ENCODE data around the gene ULK4. TPM values are rescaled to one million over a fixed set of nuclear protein-coding genes. Genes with fewer than 3 reads are reported as not detected.

Gene ULK4
- total RNA-seq, 1 experiment from 2014 or later = 8.7 TPM

DNA sequence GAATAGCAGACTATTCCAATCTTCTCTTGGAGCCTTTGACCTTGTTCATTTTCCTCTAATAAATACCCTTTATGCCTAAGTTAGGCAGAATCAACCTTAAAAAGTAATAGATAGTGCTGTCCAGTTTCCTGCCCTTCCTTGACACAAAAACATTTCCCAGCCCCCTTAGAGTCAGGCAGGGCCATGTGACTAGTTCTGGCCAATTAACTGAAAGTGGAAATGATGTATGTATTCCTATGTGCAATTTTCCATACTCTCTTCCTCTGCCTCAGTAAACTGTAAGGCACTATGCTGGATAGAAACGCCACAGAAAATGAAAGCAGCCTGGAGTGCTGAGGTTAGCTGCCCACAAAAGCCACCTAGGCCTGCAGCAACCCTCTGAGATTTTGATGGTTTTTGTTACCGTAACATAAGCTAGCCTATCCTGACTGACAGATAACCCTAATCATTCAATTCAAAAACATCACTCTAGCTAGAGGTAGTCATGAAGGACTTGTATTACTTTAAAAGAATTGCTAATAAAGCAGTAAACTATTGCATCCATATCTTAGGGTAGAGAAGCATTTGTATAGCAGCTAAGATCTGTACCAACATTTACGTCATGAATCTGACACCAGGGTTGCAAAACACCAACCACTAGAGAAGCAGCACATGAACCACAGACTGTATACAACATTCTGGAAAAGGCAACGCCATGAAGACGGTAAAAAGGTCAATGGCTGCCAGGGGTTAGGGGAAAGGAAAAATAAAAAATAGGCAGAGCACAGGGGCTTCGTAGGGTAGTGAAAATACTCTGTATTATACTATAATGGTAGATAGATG lies 112.9 kb downstream of the ULK4 start:
- no peaks in the 10 kb centered on the region for H3K9me3 ChIP-seq (ENCODE audit: insufficient read depth, low read depth)
- DNase-seq = no peak
- H3F3A ChIP-seq (ENCODE audit: insufficient read depth, low read depth) = no peaks in the 10 kb centered on the region
- H3K27ac ChIP-seq = no peak overlapping the region
- no peaks in the 10 kb centered on the region for H3K4me1 ChIP-seq (replicated peaks; ENCODE audit: insufficient read depth)
- BruUV-seq (replicated peaks) = no TSS peak
- no peak overlapping the region for H3K4me3 ChIP-seq
- no peaks in the 10 kb centered on the region for H3K27me3 ChIP-seq (ENCODE audit: insufficient read depth, low read depth)
- TF ChIP-seq EZH2 (IDR thresholded peaks at IDR 0.05; ENCODE audit: low read depth) = no peak
- TF ChIP-seq, protein P1, sequence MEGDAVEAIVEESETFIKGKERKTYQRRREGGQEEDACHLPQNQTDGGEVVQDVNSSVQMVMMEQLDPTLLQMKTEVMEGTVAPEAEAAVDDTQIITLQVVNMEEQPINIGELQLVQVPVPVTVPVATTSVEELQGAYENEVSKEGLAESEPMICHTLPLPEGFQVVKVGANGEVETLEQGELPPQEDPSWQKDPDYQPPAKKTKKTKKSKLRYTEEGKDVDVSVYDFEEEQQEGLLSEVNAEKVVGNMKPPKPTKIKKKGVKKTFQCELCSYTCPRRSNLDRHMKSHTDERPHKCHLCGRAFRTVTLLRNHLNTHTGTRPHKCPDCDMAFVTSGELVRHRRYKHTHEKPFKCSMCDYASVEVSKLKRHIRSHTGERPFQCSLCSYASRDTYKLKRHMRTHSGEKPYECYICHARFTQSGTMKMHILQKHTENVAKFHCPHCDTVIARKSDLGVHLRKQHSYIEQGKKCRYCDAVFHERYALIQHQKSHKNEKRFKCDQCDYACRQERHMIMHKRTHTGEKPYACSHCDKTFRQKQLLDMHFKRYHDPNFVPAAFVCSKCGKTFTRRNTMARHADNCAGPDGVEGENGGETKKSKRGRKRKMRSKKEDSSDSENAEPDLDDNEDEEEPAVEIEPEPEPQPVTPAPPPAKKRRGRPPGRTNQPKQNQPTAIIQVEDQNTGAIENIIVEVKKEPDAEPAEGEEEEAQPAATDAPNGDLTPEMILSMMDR (conservative IDR thresholded peaks at IDR 0.05) = no peak
- CTCF ChIA-PET = no interaction called here
- no peaks in the 10 kb centered on the region for H3K36me3 ChIP-seq (ENCODE audit: low read depth)
- no peak overlapping the region for H2AFZ ChIP-seq
- no peaks in the 10 kb centered on the region for H4K20me1 ChIP-seq (ENCODE audit: insufficient read depth)
- intact Hi-C loops (cut with micrococcal nuclease; ENCODE audit: unreplicated experiment) = no loop called here
- POLR2A ChIA-PET (ENCODE audit: unreplicated experiment) = no interaction called here
- H3K79me2 ChIP-seq (ENCODE audit: low read depth) = no peaks in the 10 kb centered on the region
- H3K9me2 ChIP-seq (ENCODE audit: insufficient read depth) = no peaks in the 10 kb centered on the region
- H3K4me2 ChIP-seq = no peak overlapping the region

- Histone ChIP-seq H4K20me1 (ENCODE audit: insufficient read depth) (no peaks in the 10 kb centered on the region), H3K9me3 (ENCODE audit: insufficient read depth, low read depth) (no peaks in the 10 kb centered on the region), H3K4me1 (replicated peaks; ENCODE audit: insufficient read depth) (no peaks in the 10 kb centered on the region), H2AFZ (no peak overlapping the region), H3K27ac (no peak overlapping the region), H3K79me2 (ENCODE audit: low read depth) (no peaks in the 10 kb centered on the region), H3F3A (ENCODE audit: insufficient read depth, low read depth) (no peaks in the 10 kb centered on the region), H3K4me3 (no peak overlapping the region), H3K9me2 (ENCODE audit: insufficient read depth) (no peaks in the 10 kb centered on the region), H3K4me2 (no peak overlapping the region), H3K27me3 (ENCODE audit: insufficient read depth, low read depth) (no peaks in the 10 kb centered on the region), H3K36me3 (ENCODE audit: low read depth) (no peaks in the 10 kb centered on the region)
- no peak for DNase-seq
- POLR2A ChIA-PET (ENCODE audit: unreplicated experiment) = no interaction called here
- CTCF ChIA-PET = no interaction called here
- no peak for TF ChIP-seq EZH2 (IDR thresholded peaks at IDR 0.05; ENCODE audit: low read depth)
- TF ChIP-seq, protein P1 (conservative IDR thresholded peaks at IDR 0.05) = no peak
- BruUV-seq (replicated peaks) = no TSS peak
- intact Hi-C loops (cut with micrococcal nuclease; ENCODE audit: unreplicated experiment) = no loop called here
Measured at GRCh38 chr3:41847679-41848078, 114.2 kb downstream of the ULK4 start.

GRCh38 chr3:41846850-41847249 lies 115.1 kb downstream of the ULK4 start:
- no peaks in the 10 kb centered on the region for H3K27me3 ChIP-seq (ENCODE audit: insufficient read depth, low read depth)

More at GRCh38 chr3:41846850-41847249, 115.1 kb downstream of the ULK4 start:
- no peaks in the 10 kb centered on the region for H3K79me2 ChIP-seq (ENCODE audit: low read depth)
- ChIA-PET POLR2A (ENCODE audit: unreplicated experiment) (no interaction called here), CTCF (no interaction called here)
- H4K20me1 ChIP-seq (ENCODE audit: insufficient read depth) = no peaks in the 10 kb centered on the region
- H3K27ac ChIP-seq = no peak overlapping the region
- H2AFZ ChIP-seq = no peak overlapping the region
- intact Hi-C loops (cut with micrococcal nuclease; ENCODE audit: unreplicated experiment) = no loop called here
- H3F3A ChIP-seq (ENCODE audit: insufficient read depth, low read depth) = no peaks in the 10 kb centered on the region
- no peak for DNase-seq
- no peak for TF ChIP-seq EZH2 (IDR thresholded peaks at IDR 0.05; ENCODE audit: low read depth)
- TF ChIP-seq, protein P1 (conservative IDR thresholded peaks at IDR 0.05) = no peak
- no peaks in the 10 kb centered on the region for H3K9me3 ChIP-seq (ENCODE audit: insufficient read depth, low read depth)
- H3K4me1 ChIP-seq (replicated peaks; ENCODE audit: insufficient read depth) = no peaks in the 10 kb centered on the region
- H3K9me2 ChIP-seq (ENCODE audit: insufficient read depth) = no peaks in the 10 kb centered on the region
- no peak overlapping the region for H3K4me2 ChIP-seq
- H3K36me3 ChIP-seq (ENCODE audit: low read depth) = no peaks in the 10 kb centered on the region
- no peak overlapping the region for H3K4me3 ChIP-seq
- no TSS peak for BruUV-seq (replicated peaks)
